Hepatocyte (in vitro differentiated cells): ENCODE results near the gene MID2. TPM values are rescaled to one million over a fixed set of nuclear protein-coding genes. Genes with fewer than 3 reads are reported as not detected.

ENCODE experiments used
- DNase-seq: peaks from one replicate; pipeline ENCODE4 v3.0.0-alpha.2; 2016; ENCODE audit warnings: low spot score
- H2AFZ ChIP-seq: fragments of 200-600 bp; sonication (generic); 2 replicates; pipeline ENCODE4 v1.6.0; 2016; ENCODE audit warnings: antibody characterized with exemption, mild to moderate bottlenecking
- H3K27ac ChIP-seq: fragments of 200-600 bp; sonication (generic); 2 replicates; pipeline ENCODE4 v1.5.1; 2016; ENCODE audit warnings: mild to moderate bottlenecking
- H3K27me3 ChIP-seq: fragments of 200-600 bp; sonication (generic); 2 replicates; pipeline ENCODE4 v1.6.1; 2016
- H3K36me3 ChIP-seq: fragments of 200-600 bp; sonication (generic); replicated peaks from 2 replicates; pipeline ENCODE4 v1.5.1; 2016; ENCODE audit warnings: low read depth; ENCODE audit not compliant: insufficient read depth
- H3K4me1 ChIP-seq: fragments of 200-600 bp; sonication (generic); 2 replicates; pipeline ENCODE4 v1.5.1; 2016; ENCODE audit warnings: mild to moderate bottlenecking, moderate library complexity; ENCODE audit not compliant: insufficient read depth
- H3K4me2 ChIP-seq: fragments of 200-600 bp; sonication (generic); 2 replicates; pipeline ENCODE4 v1.6.0; 2016
- H3K4me3 ChIP-seq: fragments of 200-600 bp; sonication (generic); 2 replicates; pipeline ENCODE4 v1.5.1; 2016; ENCODE audit warnings: mild to moderate bottlenecking
- H3K79me2 ChIP-seq: fragments of 200-600 bp; sonication (generic); 2 replicates; pipeline ENCODE4 v1.6.0; 2017; ENCODE audit warnings: mild to moderate bottlenecking
- H3K9me2 ChIP-seq: fragments of 200-600 bp; sonication (generic); replicated peaks from 2 replicates; pipeline ENCODE4 v1.6.0; 2017; ENCODE audit warnings: mild to moderate bottlenecking; ENCODE audit not compliant: insufficient read depth
- H3K9me3 ChIP-seq: fragments of 200-600 bp; sonication (generic); 2 replicates; pipeline ENCODE4 v1.5.1; 2016; ENCODE audit warnings: low read depth, mild to moderate bottlenecking
- H4K20me1 ChIP-seq: fragments of 200-600 bp; sonication (generic); 2 replicates; pipeline ENCODE4 v1.6.0; 2016; ENCODE audit warnings: mild to moderate bottlenecking; ENCODE audit not compliant: insufficient read depth, poor library complexity, severe bottlenecking
- EZH2 ChIP-seq: fragments of 200-600 bp; sonication (generic); IDR thresholded peaks from 2 replicates; pipeline ENCODE4 v1.6.1; 2016; ENCODE audit warnings: antibody characterized with exemption, mild to moderate bottlenecking, borderline replicate concordance
- EZH2phosphoT487 ChIP-seq: fragments of 200-600 bp; sonication (generic); IDR thresholded peaks from one replicate; pipeline ENCODE4 v1.6.1; 2018; ENCODE audit warnings: antibody characterized with exemption, mild to moderate bottlenecking, low read depth, moderate library complexity; ENCODE audit not compliant: unreplicated experiment, severe bottlenecking
- WGBS: methylation state at CpG from one replicate; pipeline ENCODE4 v1.1.6; 2016; ENCODE audit warnings: low lambda C conversion rate; ENCODE audit errors: missing lambda C conversion rate; 5-methylcytosine and 5-hydroxymethylcytosine counted together
- polyA plus RNA-seq: library from polyadenylated mRNA; unstranded; fragments of >200 nt; fragmentation: Nextera tagmentation; extraction: Ambion mirVana; gene quantifications from 2 replicates; pipeline ENCODE4 v1.2.1, GENCODE V29; 2016
- total RNA-seq: library from RNA; depleted of rRNA; stranded (reverse); fragments of >200 nt; gene quantifications from 2 replicates; pipeline ENCODE4 v1.2.3, GENCODE V29; 2014
- TF ChIP-seq, protein P1 (sequence below): fragments of 200-600 bp; sonication (generic); IDR thresholded peaks from 2 replicates; pipeline ENCODE4 v1.5.1; 2016; ENCODE audit warnings: antibody characterized with exemption, mild to moderate bottlenecking; ENCODE audit not compliant: poor library complexity

The MID2 gene
- total and polyA plus RNA-seq, 2 experiments from 2014 or later: 4.4 to 17.6 TPM

DNA sequence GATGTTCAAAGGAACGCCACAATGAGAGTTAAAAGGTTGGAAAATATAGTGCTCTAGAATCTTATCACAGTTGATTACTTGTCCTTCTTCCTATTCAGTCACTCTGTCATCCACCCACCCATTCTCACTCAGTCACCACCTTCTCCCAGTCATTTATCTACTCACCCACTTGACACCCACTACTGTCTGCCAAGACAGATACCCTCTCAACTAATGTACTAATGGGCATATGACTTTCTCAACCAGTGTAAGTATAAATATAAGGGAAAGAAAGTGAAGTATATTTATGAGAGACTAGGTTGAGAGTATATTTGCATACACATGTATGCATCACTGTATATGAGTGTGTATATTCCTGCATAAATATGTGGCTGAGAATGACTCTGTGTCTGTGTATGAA is 20.0 kb downstream of the MID2 start:
- H4K20me1 ChIP-seq: no peaks in the 10 kb centered on the region
- no peaks in the 10 kb centered on the region for H3K4me1 ChIP-seq
- no peaks in the 10 kb centered on the region for H3K9me2 ChIP-seq
- TF ChIP-seq EZH2: no peak
- TF ChIP-seq, protein P1, sequence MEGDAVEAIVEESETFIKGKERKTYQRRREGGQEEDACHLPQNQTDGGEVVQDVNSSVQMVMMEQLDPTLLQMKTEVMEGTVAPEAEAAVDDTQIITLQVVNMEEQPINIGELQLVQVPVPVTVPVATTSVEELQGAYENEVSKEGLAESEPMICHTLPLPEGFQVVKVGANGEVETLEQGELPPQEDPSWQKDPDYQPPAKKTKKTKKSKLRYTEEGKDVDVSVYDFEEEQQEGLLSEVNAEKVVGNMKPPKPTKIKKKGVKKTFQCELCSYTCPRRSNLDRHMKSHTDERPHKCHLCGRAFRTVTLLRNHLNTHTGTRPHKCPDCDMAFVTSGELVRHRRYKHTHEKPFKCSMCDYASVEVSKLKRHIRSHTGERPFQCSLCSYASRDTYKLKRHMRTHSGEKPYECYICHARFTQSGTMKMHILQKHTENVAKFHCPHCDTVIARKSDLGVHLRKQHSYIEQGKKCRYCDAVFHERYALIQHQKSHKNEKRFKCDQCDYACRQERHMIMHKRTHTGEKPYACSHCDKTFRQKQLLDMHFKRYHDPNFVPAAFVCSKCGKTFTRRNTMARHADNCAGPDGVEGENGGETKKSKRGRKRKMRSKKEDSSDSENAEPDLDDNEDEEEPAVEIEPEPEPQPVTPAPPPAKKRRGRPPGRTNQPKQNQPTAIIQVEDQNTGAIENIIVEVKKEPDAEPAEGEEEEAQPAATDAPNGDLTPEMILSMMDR: no peak
- TF ChIP-seq EZH2phosphoT487: no peak
- no peak overlapping the region for H3K4me2 ChIP-seq
- no peak overlapping the region for H3K4me3 ChIP-seq
- H3K27me3 ChIP-seq: no peaks in the 10 kb centered on the region
- no peaks in the 10 kb centered on the region for H3K36me3 ChIP-seq
- H2AFZ ChIP-seq: no peak overlapping the region
- WGBS: 63% methylated on average over 1 of the region's 1 CpG
- no peaks in the 10 kb centered on the region for H3K9me3 ChIP-seq
- no peak for DNase-seq
- no peaks in the 10 kb centered on the region for H3K79me2 ChIP-seq
- H3K27ac ChIP-seq: no peak overlapping the region

GRCh38 chrX:107848591-107848990 is 22.9 kb downstream of the MID2 start:
- Histone ChIP-seq H3K79me2 (no peaks in the 10 kb centered on the region), H3K27me3 (no peaks in the 10 kb centered on the region), H3K4me3 (no peak overlapping the region), H3K36me3 (no peaks in the 10 kb centered on the region), H2AFZ (no peak overlapping the region), H4K20me1 (no peaks in the 10 kb centered on the region), H3K4me2 (no peak overlapping the region), H3K27ac (no peak overlapping the region), H3K9me3 (no peaks in the 10 kb centered on the region), H3K9me2 (no peaks in the 10 kb centered on the region), H3K4me1 (no peaks in the 10 kb centered on the region)
- TF ChIP-seq EZH2phosphoT487 (no peak), EZH2 (no peak)
- TF ChIP-seq, protein P1: no peak
- WGBS: 69% methylated on average over 2 of the region's 2 CpGs
- DNase-seq: no peak

- Histone ChIP-seq H3K27me3 (no peaks in the 10 kb centered on the region), H2AFZ (no peak overlapping the region), H3K27ac (no peak overlapping the region), H3K9me2 (no peaks in the 10 kb centered on the region), H3K4me2 (no peak overlapping the region), H3K4me1 (no peaks in the 10 kb centered on the region), H3K9me3 (no peaks in the 10 kb centered on the region), H3K4me3 (no peak overlapping the region), H3K79me2 (no peaks in the 10 kb centered on the region), H3K36me3 (no peaks in the 10 kb centered on the region), H4K20me1 (no peaks in the 10 kb centered on the region)
- WGBS: 69% methylated on average over 5 of the region's 5 CpGs
- TF ChIP-seq, protein P1: no peak
- TF ChIP-seq EZH2phosphoT487 (no peak), EZH2 (no peak)
- DNase-seq: no peak
Observed at GRCh38 chrX:107849747-107850421, 24.2 kb downstream of the MID2 start.

GRCh38 chrX:107850422-107850765 is 24.7 kb downstream of the MID2 start:
- no peaks in the 10 kb centered on the region for H3K4me1 ChIP-seq
- no peak overlapping the region for H3K4me2 ChIP-seq
- no peaks in the 10 kb centered on the region for H3K9me2 ChIP-seq
- no peaks in the 10 kb centered on the region for H3K36me3 ChIP-seq
- H3K27ac ChIP-seq: no peak overlapping the region
- no peak overlapping the region for H2AFZ ChIP-seq
- TF ChIP-seq EZH2phosphoT487 (no peak), EZH2 (no peak)
- TF ChIP-seq, protein P1: no peak
- H3K79me2 ChIP-seq: no peaks in the 10 kb centered on the region
- DNase-seq: no peak
- 87% methylated on average over 2 of the region's 2 CpGs for WGBS
- H3K4me3 ChIP-seq: no peak overlapping the region
- no peaks in the 10 kb centered on the region for H3K27me3 ChIP-seq
- H4K20me1 ChIP-seq: no peaks in the 10 kb centered on the region
- H3K9me3 ChIP-seq: no peaks in the 10 kb centered on the region
